ENCODE results near the gene VEPH1.

- TF ChIP-seq SMARCC2 (IDR thresholded peaks at IDR 0.05; ENCODE audit: low read depth) (no peak), USF1 (CRISPR knock-in tag; IDR thresholded peaks at IDR 0.05) (no peak), EZH2 (IDR thresholded peaks at IDR 0.05; ENCODE audit: borderline replicate concordance, low read depth, low read length) (no peak), L3MBTL2 (IDR thresholded peaks at IDR 0.05) (no peak), CBX8 (IDR thresholded peaks at IDR 0.05; ENCODE audit: borderline replicate concordance, extremely low read depth, low read depth, low read length, poor library complexity, severe bottlenecking) (no peak), FOXP1 (CRISPR knock-in tag; IDR thresholded peaks at IDR 0.05) (no peak), PKNOX1 (IDR thresholded peaks at IDR 0.05) (no peak), CTCF (IDR thresholded peaks at IDR 0.05 in 2 of 3, conservative IDR thresholded peaks at IDR 0.05 in 1 of 3; ENCODE audit: insufficient read depth in 2 of 3, low read depth in 1 of 3, low read length in 3 of 3) (no peak), ZNF780A (CRISPR knock-in tag; IDR thresholded peaks at IDR 0.05) (no peak), POLR2AphosphoS5 (IDR thresholded peaks at IDR 0.05; ENCODE audit: control insufficient read depth, insufficient read depth, low read depth, low read length) (no peak), HINFP (tag; conservative IDR thresholded peaks at IDR 0.05; ENCODE audit: low read depth) (no peak), SMC3 (conservative IDR thresholded peaks at IDR 0.05; ENCODE audit: insufficient read depth, low read depth, low read length) (no peak), MCM7 (IDR thresholded peaks at IDR 0.05) (no peak)
These were observed 267.9 kb downstream of the VEPH1 start for GRCh38 chr3:157235291-157235690.
